DND-41 (cell line): ENCODE results near the gene RWDD1.

Source experiments
- EZH2 ChIP-seq: IDR thresholded peaks from 3 replicates; pipeline ENCODE4 v1.6.1; 2012; ENCODE audit warnings: borderline replicate concordance, low read depth, mild to moderate bottlenecking, moderate library complexity, low read length, inconsistent platforms; ENCODE audit not compliant: severe bottlenecking
- TF ChIP-seq, protein P1 (sequence below): IDR thresholded peaks from 2 replicates; pipeline ENCODE4 v1.5.1; 2012; ENCODE audit warnings: borderline replicate concordance, low read length, moderate library complexity, mild to moderate bottlenecking; ENCODE audit not compliant: poor library complexity, severe bottlenecking; ENCODE audit errors: extremely low read depth

- TF ChIP-seq, protein P1, sequence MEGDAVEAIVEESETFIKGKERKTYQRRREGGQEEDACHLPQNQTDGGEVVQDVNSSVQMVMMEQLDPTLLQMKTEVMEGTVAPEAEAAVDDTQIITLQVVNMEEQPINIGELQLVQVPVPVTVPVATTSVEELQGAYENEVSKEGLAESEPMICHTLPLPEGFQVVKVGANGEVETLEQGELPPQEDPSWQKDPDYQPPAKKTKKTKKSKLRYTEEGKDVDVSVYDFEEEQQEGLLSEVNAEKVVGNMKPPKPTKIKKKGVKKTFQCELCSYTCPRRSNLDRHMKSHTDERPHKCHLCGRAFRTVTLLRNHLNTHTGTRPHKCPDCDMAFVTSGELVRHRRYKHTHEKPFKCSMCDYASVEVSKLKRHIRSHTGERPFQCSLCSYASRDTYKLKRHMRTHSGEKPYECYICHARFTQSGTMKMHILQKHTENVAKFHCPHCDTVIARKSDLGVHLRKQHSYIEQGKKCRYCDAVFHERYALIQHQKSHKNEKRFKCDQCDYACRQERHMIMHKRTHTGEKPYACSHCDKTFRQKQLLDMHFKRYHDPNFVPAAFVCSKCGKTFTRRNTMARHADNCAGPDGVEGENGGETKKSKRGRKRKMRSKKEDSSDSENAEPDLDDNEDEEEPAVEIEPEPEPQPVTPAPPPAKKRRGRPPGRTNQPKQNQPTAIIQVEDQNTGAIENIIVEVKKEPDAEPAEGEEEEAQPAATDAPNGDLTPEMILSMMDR: no peak
- TF ChIP-seq EZH2: no peak
Observed at GRCh38 chr6:116522896-116523295, 48.4 kb upstream of the RWDD1 start.
